GM03348 (cell line): Measurements from ENCODE around the gene FARS2.

Experiments
- DNase-seq: peaks from one replicate; pipeline ENCODE4 v3.0.0; 2012; ENCODE audit warnings: low spot score

FARS2 gene

DNA sequence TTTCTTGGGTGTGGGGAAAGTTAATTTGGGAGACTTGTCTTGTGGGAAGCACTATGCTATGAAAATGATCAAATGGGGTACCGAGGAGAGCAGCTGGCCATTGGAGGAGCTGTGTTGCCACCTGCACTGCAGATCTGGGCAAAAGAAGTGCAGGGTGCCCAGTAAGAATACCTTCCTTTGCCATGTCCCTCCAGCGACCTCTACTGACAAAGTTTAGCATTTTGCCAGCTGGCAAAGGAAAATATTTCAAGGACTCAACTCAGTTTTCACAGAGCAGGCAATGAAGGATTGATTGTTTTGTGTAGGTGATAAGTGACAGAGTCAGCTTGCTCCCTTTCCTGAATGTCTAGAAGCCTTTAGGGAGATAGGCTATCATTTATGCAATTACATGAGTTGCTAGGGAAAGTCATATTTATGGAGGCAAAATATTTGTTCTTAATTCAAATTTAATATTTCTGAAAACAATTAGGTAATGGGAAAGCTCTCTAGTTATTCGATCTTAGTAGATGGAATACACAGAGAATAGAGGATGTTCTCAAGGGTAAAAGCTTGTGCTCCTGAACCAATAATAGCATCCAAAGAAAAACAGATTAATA is 118.4 kb downstream of the FARS2 start:
- DNase-seq = peak; percentile 28

- no peak for DNase-seq
These were observed 122.5 kb downstream of the FARS2 start for GRCh38 chr6:5383856-5384255.

DNA sequence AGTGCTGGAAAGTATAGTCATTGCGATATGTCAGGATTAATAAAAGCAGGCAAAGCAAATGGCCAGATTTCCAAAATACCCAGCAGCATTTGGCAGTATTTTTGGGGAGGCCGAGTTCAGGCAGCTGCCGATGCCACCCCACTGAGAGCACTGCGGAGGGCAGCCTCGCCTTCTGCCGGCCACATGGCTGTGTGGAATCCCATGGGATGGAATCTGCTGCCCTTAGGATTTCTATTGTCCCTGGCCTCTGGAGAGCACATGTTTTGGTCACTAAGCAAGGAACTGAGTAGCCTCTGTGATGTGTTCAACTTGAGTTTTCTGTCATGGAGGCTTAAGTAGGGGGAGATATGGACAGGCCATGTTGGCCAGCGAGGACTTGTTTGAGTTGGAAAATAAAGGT is 123.0 kb downstream of the FARS2 start:
- DNase-seq = no peak

- no peak for DNase-seq
These were observed 127.0 kb downstream of the FARS2 start for GRCh38 chr6:5388326-5388725.

DNA sequence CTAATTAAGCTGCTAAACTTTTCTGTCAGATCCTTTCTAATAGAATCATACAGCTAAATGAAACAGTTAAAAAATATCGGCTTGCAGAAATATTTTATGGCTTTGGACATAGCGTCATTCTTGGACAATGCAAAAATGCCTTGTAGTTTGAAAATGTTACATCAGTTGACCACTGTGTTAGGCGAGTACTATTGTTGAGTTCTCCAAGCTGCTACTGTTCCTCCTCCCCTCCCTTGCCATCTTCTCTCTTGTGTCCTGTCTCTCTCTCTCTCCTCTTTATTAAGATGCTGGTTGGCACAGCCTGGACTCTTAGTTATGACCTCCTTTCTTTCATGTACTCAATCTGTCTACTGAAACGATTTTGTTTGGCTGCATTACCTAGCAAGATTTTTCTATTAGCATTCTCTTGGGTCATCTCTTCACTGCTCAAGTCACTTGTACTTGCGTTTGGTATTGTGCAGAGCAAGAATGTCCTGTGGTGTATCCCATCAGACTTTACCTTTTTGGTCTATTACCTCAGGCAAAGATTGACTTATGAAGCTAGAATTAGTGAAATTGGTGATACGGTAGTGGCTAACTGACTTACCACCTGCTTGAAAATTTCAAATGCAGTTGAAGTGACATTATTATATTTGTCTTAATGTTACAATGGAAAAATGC is 127.9 kb downstream of the FARS2 start:
- peak; percentile 28 for DNase-seq

DNA sequence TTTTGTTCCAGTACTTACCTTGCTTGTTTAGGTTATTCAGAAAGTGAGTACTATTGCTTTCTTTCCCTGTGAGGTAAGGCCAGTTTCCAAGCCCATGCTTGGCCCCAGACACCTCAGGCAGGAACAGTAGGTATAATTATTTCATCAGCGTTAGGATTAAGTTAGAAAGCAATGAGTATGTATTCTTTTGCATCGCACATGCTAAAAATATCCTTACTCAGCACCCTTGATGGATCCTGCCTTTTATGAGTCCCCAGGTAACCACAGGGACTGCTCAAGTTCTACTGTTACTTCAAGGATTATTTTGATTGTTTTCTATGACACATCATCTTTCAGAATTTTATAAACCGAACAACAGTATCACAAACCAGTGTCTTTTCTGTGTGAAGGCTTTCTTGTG is 128.9 kb downstream of the FARS2 start:
- no peak for DNase-seq

DNA sequence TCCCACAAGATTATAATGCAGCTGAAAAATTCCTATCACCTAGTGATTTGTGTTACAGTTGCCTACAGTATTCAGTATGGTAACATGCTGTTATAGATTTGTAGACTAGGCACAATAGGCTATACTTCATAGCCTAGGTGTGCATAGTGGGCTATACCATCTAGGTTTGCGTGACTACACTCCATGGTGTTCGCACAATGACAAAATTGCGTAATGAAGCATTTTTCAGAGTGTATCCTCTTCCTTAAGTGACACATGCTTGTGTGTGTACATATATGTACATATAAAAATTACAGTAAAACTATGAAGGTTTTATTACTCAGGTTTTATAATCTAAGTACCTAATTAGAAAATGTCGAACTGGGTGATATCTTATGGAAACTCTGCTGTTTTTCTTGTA is 133.0 kb downstream of the FARS2 start:
- DNase-seq = no peak

GRCh38 chr6:5395719-5396118 is 134.4 kb downstream of the FARS2 start:
- no peak for DNase-seq

DNA sequence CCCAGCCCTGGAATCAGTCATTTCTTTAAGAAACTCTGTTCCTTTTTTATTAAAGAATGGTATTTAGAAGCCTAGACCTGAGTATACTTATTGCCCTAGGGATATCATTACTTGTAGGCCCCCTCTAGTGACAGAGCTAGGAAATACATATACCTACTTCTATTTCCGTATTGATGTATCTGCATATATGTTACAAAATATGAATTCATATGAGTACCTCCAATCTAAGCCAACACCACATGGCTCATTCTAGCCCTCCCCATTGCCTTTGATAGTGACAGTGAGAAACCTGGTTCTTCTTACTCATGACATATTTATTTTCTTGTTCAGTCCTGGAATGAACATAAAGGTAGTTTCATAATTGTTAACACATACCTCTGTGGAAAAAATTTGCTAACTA is 137.2 kb downstream of the FARS2 start:
- peak; percentile 44 for DNase-seq

- DNase-seq = no peak
These were observed 138.1 kb downstream of the FARS2 start for GRCh38 chr6:5399391-5399790.

- no peak for DNase-seq
These were observed 140.8 kb downstream of the FARS2 start for GRCh38 chr6:5401845-5402738.

GRCh38 chr6:5403076-5403475 is 141.8 kb downstream of the FARS2 start:
- DNase-seq = no peak

GRCh38 chr6:5403609-5404008 is 142.3 kb downstream of the FARS2 start:
- peak; percentile 22 for DNase-seq

- no peak for DNase-seq
These were observed 144.7 kb downstream of the FARS2 start for GRCh38 chr6:5405976-5406375.

GRCh38 chr6:5411414-5411813 is 150.1 kb downstream of the FARS2 start:
- DNase-seq = no peak

DNA sequence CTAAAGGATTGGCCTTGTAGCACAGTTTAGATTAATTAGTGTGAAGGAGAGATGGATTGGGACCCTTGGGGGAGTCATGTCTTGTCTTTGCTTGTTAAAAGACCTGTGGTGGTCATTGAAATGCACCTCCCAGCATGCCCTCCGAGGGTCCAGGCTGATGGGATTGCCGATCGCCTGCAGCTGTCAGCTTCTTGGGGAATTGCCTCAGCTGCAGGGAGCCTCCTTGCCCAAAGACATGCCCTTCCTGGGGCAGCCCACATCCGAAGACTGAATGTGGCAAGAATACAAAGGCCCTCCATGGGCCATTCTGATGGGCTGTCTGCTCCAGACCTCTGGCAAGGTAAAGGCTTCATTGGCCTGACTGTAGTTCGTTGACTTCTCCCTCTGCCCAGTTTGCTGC is 150.7 kb downstream of the FARS2 start:
- no peak for DNase-seq

DNA sequence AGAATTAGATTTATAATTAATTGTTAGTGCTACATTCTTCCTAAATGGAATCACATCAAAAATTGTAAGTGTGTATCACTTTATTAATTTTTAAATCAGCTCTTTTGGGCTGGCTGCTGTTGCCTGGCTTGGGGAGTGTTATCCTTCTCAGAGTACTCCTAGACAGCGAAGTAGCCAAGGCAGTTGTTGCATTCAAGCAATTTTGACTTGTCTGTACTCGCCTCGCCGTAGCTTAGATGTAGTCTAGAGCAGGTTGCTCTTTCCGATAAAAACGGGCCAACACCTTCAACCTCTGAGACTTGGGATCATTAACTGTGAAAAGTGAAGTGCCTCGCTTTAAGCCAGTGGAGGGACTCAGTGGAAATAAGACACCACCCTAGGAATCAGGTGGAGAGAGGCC is 151.3 kb downstream of the FARS2 start:
- DNase-seq = no peak

DNA sequence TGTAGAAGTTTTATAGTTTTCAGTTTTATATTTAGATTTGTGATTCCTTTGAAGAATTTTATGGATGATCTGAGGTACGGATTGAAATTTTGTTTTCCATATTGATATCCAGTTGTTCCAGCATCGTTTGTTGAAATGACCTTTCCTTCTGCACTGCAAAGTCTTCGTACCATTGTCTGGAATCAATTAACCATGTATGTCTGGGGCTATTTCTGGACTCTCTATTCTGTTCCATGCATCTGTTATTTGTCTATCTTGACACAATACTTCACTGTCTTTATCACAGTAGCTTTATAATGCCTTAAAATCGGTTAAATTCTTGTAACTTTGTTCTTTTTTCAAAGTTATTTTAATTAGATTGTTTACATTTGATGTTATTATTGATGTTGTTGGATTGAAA is 154.9 kb downstream of the FARS2 start:
- no peak for DNase-seq

- peak; percentile 59 for DNase-seq
These were observed 161.1 kb downstream of the FARS2 start for GRCh38 chr6:5422321-5422915.

- no peak for DNase-seq
These were observed 161.9 kb downstream of the FARS2 start for GRCh38 chr6:5423251-5423650.

GRCh38 chr6:5424726-5425125 is 163.4 kb downstream of the FARS2 start:
- no peak for DNase-seq

DNA sequence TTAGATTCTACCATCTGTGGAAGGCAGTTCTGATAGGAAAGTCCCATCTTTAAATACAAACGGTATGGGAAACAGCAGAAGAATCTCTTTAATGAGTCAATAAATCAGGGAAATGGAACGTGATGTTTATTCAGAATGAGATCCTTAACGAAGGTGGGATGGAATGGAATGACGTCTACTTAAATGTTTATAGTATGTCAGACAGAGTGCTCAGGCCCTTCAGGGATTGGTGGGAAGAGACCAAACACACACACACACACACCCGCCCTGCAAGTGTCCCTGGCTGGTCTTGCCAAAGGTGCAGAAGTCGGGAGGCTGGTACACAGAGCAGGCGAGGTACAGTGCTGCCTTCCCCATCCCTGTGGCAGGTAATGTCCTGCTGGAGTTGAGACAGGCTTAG is 164.0 kb downstream of the FARS2 start:
- DNase-seq = no peak

DNA sequence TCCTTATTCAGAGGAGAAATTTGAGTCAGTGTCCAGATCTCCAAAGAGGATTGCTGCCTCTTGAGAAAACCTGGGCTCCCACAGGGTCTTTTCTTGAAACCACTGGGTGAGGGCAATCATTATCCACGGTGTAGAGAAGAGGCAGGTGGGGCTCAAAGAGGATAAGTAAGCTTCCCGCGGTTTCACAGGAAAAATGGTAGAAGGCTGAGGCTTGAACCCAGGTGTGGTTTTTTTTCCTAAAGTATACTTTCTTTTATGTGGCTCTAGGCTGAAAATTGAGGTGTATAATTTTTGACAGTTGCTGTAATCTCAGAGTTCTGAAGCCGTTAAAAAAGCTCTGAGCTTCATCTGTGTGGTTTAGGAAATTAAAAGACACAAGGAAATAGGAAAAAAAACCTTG is 164.5 kb downstream of the FARS2 start:
- no peak for DNase-seq
